ENCODE results near the gene SLC9A7. TPM values are rescaled to one million over a fixed set of nuclear protein-coding genes. Genes with fewer than 3 reads are reported as not detected.
A peak's percentile ranks its signal among the peaks of the same experiment; 100 is the strongest.

The SLC9A7 gene
- polyA plus RNA-seq, 1 experiment, result 21.5 TPM

DNA sequence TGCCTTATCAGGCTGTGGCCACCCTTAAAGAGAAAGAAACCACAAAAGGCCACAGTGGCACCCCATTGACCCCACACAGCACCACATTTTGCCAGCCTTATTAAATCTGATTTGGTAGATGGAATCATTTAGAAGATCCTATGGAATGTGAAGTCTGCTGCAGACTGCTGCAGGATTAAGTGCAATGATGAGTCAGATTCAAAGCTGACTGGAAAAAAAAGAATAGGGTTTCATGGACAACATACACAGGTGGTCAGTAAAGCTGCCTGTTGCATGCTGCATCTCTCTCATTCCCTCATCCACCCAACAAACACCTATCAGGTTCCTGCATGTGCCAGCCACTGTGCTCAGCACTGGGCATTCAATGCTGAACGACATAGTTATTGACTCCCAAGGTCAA is 128.8 kb downstream of the SLC9A7 start:
- ChIA-PET CTCF (interaction anchor here (1.2 kb wide), 1 partner anchor 15 kb away, joined by 3 read pairs; no protein-coding TSS in a partner anchor), POLR2A (no interaction called here)
- Histone ChIP-seq H3K4me3 (ENCODE audit: low read depth, low read length) (no peak overlapping the region), H3K36me3 (ENCODE audit: control insufficient read depth, insufficient read depth, low read length) (no peaks in the 10 kb centered on the region), H3K27me3 (ENCODE audit: control insufficient read depth, insufficient read depth, low read length) (no peaks in the 10 kb centered on the region)
- no peak for DNase-seq (ENCODE audit: low read depth)
- TF ChIP-seq, protein P1, sequence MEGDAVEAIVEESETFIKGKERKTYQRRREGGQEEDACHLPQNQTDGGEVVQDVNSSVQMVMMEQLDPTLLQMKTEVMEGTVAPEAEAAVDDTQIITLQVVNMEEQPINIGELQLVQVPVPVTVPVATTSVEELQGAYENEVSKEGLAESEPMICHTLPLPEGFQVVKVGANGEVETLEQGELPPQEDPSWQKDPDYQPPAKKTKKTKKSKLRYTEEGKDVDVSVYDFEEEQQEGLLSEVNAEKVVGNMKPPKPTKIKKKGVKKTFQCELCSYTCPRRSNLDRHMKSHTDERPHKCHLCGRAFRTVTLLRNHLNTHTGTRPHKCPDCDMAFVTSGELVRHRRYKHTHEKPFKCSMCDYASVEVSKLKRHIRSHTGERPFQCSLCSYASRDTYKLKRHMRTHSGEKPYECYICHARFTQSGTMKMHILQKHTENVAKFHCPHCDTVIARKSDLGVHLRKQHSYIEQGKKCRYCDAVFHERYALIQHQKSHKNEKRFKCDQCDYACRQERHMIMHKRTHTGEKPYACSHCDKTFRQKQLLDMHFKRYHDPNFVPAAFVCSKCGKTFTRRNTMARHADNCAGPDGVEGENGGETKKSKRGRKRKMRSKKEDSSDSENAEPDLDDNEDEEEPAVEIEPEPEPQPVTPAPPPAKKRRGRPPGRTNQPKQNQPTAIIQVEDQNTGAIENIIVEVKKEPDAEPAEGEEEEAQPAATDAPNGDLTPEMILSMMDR (IDR thresholded peaks at IDR 0.05; ENCODE audit: insufficient read depth, low read depth, low read length), result no peak

DNA sequence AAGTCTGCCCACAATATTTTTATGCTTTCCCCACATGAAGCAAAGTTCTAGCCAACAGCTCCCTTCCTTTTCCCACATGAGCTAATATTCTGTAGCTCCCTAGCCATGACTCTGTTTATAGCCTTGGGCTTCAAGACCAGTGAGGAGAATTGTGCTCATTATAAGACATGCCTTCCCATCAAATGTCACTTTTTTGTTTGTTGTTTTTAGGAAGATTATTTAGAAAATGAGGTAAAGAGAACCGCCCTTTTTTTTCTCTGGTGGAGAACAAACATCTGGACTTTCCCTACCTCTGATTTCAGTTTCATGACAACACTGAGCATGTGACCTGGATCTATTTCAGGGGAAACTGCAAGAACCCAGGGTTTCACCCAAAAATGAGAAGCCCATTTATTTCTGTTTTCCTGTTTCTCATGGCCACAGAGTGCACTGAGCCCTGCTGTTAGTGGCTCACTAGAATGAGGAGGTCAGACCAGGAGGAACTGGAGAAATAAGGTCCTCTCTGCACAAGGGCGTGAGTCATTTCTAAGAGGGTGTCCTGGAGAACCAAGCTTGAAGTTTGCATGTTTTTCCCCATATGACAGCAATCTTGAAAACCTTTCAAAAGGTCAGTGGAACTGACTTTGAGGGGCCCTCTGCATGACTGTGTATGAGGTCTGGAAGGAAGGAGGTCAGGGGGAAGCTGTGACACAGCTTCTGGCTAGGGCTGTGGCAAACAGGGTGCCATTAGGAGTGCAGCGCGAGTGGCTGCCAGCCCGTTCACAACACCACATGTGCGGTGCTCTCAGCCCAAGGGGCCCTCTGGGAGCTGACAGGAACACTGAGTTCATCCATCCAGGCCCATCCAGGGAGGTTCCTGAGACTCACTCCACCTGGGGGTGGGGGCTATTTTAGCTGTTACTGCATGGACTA is 130.2 kb downstream of the SLC9A7 start:
- H3K4me3 ChIP-seq (ENCODE audit: low read depth, low read length), result no peak overlapping the region
- no peaks in the 10 kb centered on the region for H3K36me3 ChIP-seq (ENCODE audit: control insufficient read depth, insufficient read depth, low read length)
- DNase-seq (ENCODE audit: low read depth), result peak; percentile 34
- POLR2A ChIA-PET, result no interaction called here
- no peaks in the 10 kb centered on the region for H3K27me3 ChIP-seq (ENCODE audit: control insufficient read depth, insufficient read depth, low read length)
- CTCF ChIA-PET, result interaction anchor here (0.6 to 1.2 kb wide), 2 partner anchors 13 to 52 kb away, joined by 3 read pairs; no protein-coding TSS in a partner anchor
- TF ChIP-seq, protein P1 (IDR thresholded peaks at IDR 0.05; ENCODE audit: insufficient read depth, low read depth, low read length), result no peak

DNA sequence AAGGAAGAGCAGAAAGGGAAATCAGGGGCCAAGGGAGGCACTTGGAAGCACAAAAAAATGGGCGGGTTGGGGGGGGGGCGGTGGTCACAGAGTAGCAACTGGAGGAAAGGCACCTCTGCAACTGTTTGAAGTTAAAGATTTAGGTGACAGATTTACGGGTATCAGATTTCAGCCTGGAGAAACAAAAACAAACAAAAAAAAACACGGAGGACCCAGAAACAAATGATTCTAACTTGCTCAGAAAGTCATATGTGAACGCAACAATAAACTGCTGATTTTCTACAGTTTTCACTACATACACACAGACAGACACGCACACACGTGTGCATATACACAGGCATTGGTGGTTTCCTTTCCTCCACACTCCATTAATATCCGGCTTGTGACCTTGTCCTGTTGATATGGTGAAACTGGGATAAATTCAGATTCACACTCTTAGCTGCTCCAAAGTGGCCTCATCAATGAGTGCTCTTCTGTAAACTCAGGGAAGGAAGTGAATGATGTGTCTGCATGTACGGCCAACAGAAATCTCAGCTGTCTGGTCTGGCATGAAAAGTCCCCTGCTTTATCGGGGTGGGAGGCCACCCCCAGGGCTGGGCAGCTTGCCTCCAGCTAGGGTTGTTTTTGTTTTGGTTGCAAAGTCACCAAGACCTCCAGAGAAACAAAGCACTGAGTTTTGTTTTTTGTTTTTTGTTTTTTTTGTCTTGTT is 131.1 kb downstream of the SLC9A7 start:
- ChIA-PET CTCF (interaction anchor here (0.7 kb wide), 1 partner anchor 73 kb away, joined by 4 read pairs; no protein-coding TSS in a partner anchor), POLR2A (no interaction called here)
- TF ChIP-seq, protein P1 (IDR thresholded peaks at IDR 0.05; ENCODE audit: insufficient read depth, low read depth, low read length), result no peak
- Histone ChIP-seq H3K36me3 (ENCODE audit: control insufficient read depth, insufficient read depth, low read length) (no peaks in the 10 kb centered on the region), H3K4me3 (ENCODE audit: low read depth, low read length) (no peak overlapping the region), H3K27me3 (ENCODE audit: control insufficient read depth, insufficient read depth, low read length) (no peaks in the 10 kb centered on the region)
- no peak for DNase-seq (ENCODE audit: low read depth)

DNA sequence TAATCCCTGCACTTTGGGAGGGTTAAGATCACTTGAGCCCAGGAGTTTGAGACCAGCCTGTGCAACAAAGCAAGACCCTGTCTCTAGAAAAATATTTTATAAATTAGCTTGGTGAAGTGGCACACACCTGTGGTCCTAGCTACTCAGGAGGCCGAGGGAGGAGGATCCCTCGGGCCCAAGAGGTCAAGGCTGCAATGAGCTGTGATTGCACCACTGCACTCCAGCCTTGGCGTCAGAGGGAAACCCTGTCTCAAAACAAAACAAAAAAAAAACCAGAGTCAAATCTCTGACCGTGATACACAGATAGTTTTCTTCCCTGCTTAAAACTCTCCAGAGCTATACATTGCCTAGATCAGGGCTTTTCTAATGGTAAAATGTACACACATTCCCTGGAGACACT is 131.9 kb downstream of the SLC9A7 start:
- no peaks in the 10 kb centered on the region for H3K36me3 ChIP-seq (ENCODE audit: control insufficient read depth, insufficient read depth, low read length)
- TF ChIP-seq, protein P1 (IDR thresholded peaks at IDR 0.05; ENCODE audit: insufficient read depth, low read depth, low read length), result no peak
- DNase-seq (ENCODE audit: low read depth), result no peak
- POLR2A ChIA-PET, result no interaction called here
- H3K27me3 ChIP-seq (ENCODE audit: control insufficient read depth, insufficient read depth, low read length), result no peaks in the 10 kb centered on the region
- H3K4me3 ChIP-seq (ENCODE audit: low read depth, low read length), result no peak overlapping the region
- CTCF ChIA-PET, result interaction anchor here (1.6 kb wide), 1 partner anchor 15 kb away, joined by 5 read pairs; no protein-coding TSS in a partner anchor

DNA sequence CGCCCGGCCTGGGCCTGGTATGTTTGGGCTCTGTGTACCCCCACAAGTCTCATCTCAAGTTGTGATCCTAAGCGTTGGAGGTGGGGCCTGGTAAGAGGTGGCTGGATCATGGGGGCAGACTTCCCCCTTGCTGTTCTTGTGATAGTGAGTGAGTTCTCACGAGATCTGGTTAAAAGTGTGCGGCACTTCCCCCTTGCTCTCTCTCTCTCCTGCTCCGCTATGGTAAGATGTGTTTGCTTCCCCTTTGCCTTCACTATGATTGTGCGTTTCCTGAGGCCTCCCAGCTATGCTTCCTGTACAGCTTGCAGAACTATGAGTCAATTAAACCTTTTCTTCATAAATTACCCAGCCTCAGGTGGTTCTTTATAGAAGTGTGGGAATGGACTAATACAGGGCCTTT is 132.4 kb downstream of the SLC9A7 start:
- POLR2A ChIA-PET, result no interaction called here
- no peak for DNase-seq (ENCODE audit: low read depth)
- no peaks in the 10 kb centered on the region for H3K27me3 ChIP-seq (ENCODE audit: control insufficient read depth, insufficient read depth, low read length)
- no peaks in the 10 kb centered on the region for H3K36me3 ChIP-seq (ENCODE audit: control insufficient read depth, insufficient read depth, low read length)
- CTCF ChIA-PET, result interaction anchor here (1.6 kb wide), 1 partner anchor 16 kb away, joined by 5 read pairs; no protein-coding TSS in a partner anchor
- TF ChIP-seq, protein P1 (IDR thresholded peaks at IDR 0.05; ENCODE audit: insufficient read depth, low read depth, low read length), result no peak
- no peak overlapping the region for H3K4me3 ChIP-seq (ENCODE audit: low read depth, low read length)

All from BJ (cell line).